Naive B cell (primary cell): Measurements from ENCODE around the gene DMAC2. TPM values are rescaled to one million over a fixed set of nuclear protein-coding genes. Genes with fewer than 3 reads are reported as not detected.
"Not testable (repeated sequence)": the region's sequence is repeated elsewhere in the genome, so short reads cannot be mapped to it uniquely, and the experiment has no call there.

Experiments
- ATAC-seq, 2 donors: fragments of 150-1000 bp; cut with Tn5 transposase; 2 replicates each; pipeline ENCODE4 v1.10.0; 2021; ENCODE audit warnings: low read depth in 2 of 2, mild to moderate bottlenecking in 2 of 2, moderate library complexity in 2 of 2
- DNase-seq: peaks from one replicate; pipeline ENCODE4 v3.0.0; 2022
- H3K27ac Mint-ChIP-seq, 6 donors: one replicate each; pipeline ENCODE4 v1.8.0; 2020 to 2022; ENCODE audit warnings: mild to moderate bottlenecking in 6 of 6, mixed read lengths in 6 of 6, moderate library complexity in 5 of 6, inconsistent platforms in 2 of 6
- H3K27me3 Mint-ChIP-seq, 3 donors: one replicate each; pipeline ENCODE4 v1.8.0; 2021 to 2022; ENCODE audit warnings: mixed read lengths in 3 of 3, mild to moderate bottlenecking in 1 of 3
- H3K36me3 Mint-ChIP-seq, 2 donors: one replicate each; pipeline ENCODE4 v1.8.0; 2020 to 2022; ENCODE audit warnings: mixed read lengths in 2 of 2, inconsistent platforms in 1 of 2, mild to moderate bottlenecking in 1 of 2
- H3K4me1 Mint-ChIP-seq, 3 donors: one replicate each; pipeline ENCODE4 v1.8.0; 2020 to 2022; ENCODE audit warnings: mixed read lengths in 3 of 3, inconsistent platforms in 1 of 3, mild to moderate bottlenecking in 1 of 3, moderate library complexity in 1 of 3
- H3K4me3 Mint-ChIP-seq, 8 donors: one replicate each; pipeline ENCODE4 v1.8.0; 2020 to 2022; ENCODE audit warnings: mild to moderate bottlenecking in 8 of 8, mixed read lengths in 8 of 8, moderate library complexity in 8 of 8, inconsistent platforms in 2 of 8
- H3K9me3 Mint-ChIP-seq, 7 donors: one replicate each; pipeline ENCODE4 v1.8.0; 2020 to 2022; ENCODE audit warnings: mixed read lengths in 7 of 7, mild to moderate bottlenecking in 5 of 7, inconsistent platforms in 2 of 7, moderate library complexity in 1 of 7
- polyA plus RNA-seq, 6 donors: library from polyadenylated mRNA; unstranded; fragments of 300-500 nt; fragmentation: Illumina TruSeq; gene quantifications; one replicate each; pipeline ENCODE4 v1.2.3, GENCODE V29; 2021; ENCODE audit warnings: low read depth in 6 of 6

Gene DMAC2
- polyA plus RNA-seq, 6 donors from 2014 or later = 47.0 to 67.1 (median 57.7) TPM

GRCh38 chr19:41435936-41436673 is 3.6 kb downstream of the DMAC2 start:
- peaks cover 6 to 29% (median 13%) of the 10 kb centered on the region in 3 donors for H3K4me1 Mint-ChIP-seq
- ATAC-seq = no peak
- peak overlapping the region in 1 of 8 donors; percentile 56 for H3K4me3 Mint-ChIP-seq
- H3K36me3 Mint-ChIP-seq = peaks cover 9 to 31% of the 10 kb centered on the region in 2 donors
- H3K27me3 Mint-ChIP-seq = no peaks in the 10 kb centered on the region
- no peak for DNase-seq
- H3K9me3 Mint-ChIP-seq = no peaks in the 10 kb centered on the region
- no peak overlapping the region for H3K27ac Mint-ChIP-seq

GRCh38 chr19:41435376-41435775 is 4.3 kb downstream of the DMAC2 start:
- not testable (repeated sequence) for H3K4me3 Mint-ChIP-seq, DNase-seq, H3K27me3 Mint-ChIP-seq, H3K9me3 Mint-ChIP-seq, H3K27ac Mint-ChIP-seq, ATAC-seq
- Mint-ChIP-seq H3K36me3 (peaks cover 12 to 31% of the 10 kb centered on the region in 2 donors), H3K4me1 (peaks cover 7 to 24% (median 8%) of the 10 kb centered on the region in 3 donors)

- H3K4me3 Mint-ChIP-seq = peak overlapping the region in 1 of 8 donors; percentile 59
- H3K36me3 Mint-ChIP-seq = peaks cover 12 to 31% of the 10 kb centered on the region in 2 donors
- peaks cover 7 to 22% (median 8%) of the 10 kb centered on the region in 3 donors for H3K4me1 Mint-ChIP-seq
- H3K27me3 Mint-ChIP-seq = no peaks in the 10 kb centered on the region
- H3K27ac Mint-ChIP-seq = peak overlapping the region in 2 of 6 donors; percentile 3 to 56
- ATAC-seq = no peak
- H3K9me3 Mint-ChIP-seq = no peaks in the 10 kb centered on the region
- no peak for DNase-seq
These were observed 5.3 kb downstream of the DMAC2 start for GRCh38 chr19:41434450-41434849.

GRCh38 chr19:41433171-41433570 is 6.5 kb downstream of the DMAC2 start:
- H3K4me1 Mint-ChIP-seq = peaks cover 12 to 22% (median 15%) of the 10 kb centered on the region in 3 donors
- no peaks in the 10 kb centered on the region for H3K27me3 Mint-ChIP-seq
- no peak for ATAC-seq
- H3K9me3 Mint-ChIP-seq = no peaks in the 10 kb centered on the region
- H3K4me3 Mint-ChIP-seq = no peak overlapping the region
- no peak overlapping the region for H3K27ac Mint-ChIP-seq
- H3K36me3 Mint-ChIP-seq = peaks cover 12 to 31% of the 10 kb centered on the region in 2 donors
- DNase-seq = no peak

- H3K27me3 Mint-ChIP-seq = no peaks in the 10 kb centered on the region
- no peaks in the 10 kb centered on the region for H3K9me3 Mint-ChIP-seq
- peaks cover 12 to 24% of the 10 kb centered on the region in 2 donors for H3K36me3 Mint-ChIP-seq
- no peak overlapping the region for H3K27ac Mint-ChIP-seq
- H3K4me3 Mint-ChIP-seq = no peak overlapping the region
- DNase-seq = no peak
- no peak for ATAC-seq
- H3K4me1 Mint-ChIP-seq = peaks cover 20 to 30% (median 21%) of the 10 kb centered on the region in 3 donors
These were observed 8.0 kb downstream of the DMAC2 start for GRCh38 chr19:41431426-41432386.

GRCh38 chr19:41430922-41431321 is 8.8 kb downstream of the DMAC2 start:
- Mint-ChIP-seq H3K27ac (peak overlapping the region in 1 of 6 donors; percentile 57), H3K27me3 (no peaks in the 10 kb centered on the region), H3K36me3 (peaks cover 12 to 24% of the 10 kb centered on the region in 2 donors), H3K4me3 (peak overlapping the region in 1 of 8 donors; percentile 57), H3K9me3 (no peaks in the 10 kb centered on the region), H3K4me1 (peaks cover 20 to 28% (median 21%) of the 10 kb centered on the region in 3 donors)
- ATAC-seq (no peak), DNase-seq (no peak)

GRCh38 chr19:41428481-41428859 is 11.2 kb downstream of the DMAC2 start:
- DNase-seq = no peak
- no peaks in the 10 kb centered on the region for H3K9me3 Mint-ChIP-seq
- H3K4me1 Mint-ChIP-seq = peaks cover 21 to 23% (median 21%) of the 10 kb centered on the region in 3 donors
- H3K27ac Mint-ChIP-seq = peak overlapping the region in 3 of 6 donors; percentile 81 to 82 (median 81)
- peaks cover 12 to 16% of the 10 kb centered on the region in 2 donors for H3K36me3 Mint-ChIP-seq
- H3K27me3 Mint-ChIP-seq = no peaks in the 10 kb centered on the region
- peak overlapping the region in 2 of 8 donors; percentile 16 to 66 for H3K4me3 Mint-ChIP-seq
- ATAC-seq = no peak

GRCh38 chr19:41427647-41428480 is 11.8 kb downstream of the DMAC2 start:
- H3K27ac Mint-ChIP-seq = peak overlapping the region in 4 of 6 donors; percentile 78 to 97 (median 81)
- ATAC-seq = peak; percentile 41 to 45
- H3K36me3 Mint-ChIP-seq = peaks cover 12 to 18% of the 10 kb centered on the region in 2 donors
- peak overlapping the region in 6 of 8 donors; percentile 20 to 71 (median 64) for H3K4me3 Mint-ChIP-seq
- H3K27me3 Mint-ChIP-seq = no peaks in the 10 kb centered on the region
- H3K4me1 Mint-ChIP-seq = peaks cover 21 to 23% (median 21%) of the 10 kb centered on the region in 3 donors
- H3K9me3 Mint-ChIP-seq = no peaks in the 10 kb centered on the region
- DNase-seq = no peak

GRCh38 chr19:41426952-41427646 is 12.6 kb downstream of the DMAC2 start, which contains the start of gene B3GNT8:
B3GNT8 (minus strand) TSS chr19:41427374; CDS start chr19:41426778, 596 bp downstream.
- H3K27me3 Mint-ChIP-seq = no peaks in the 10 kb centered on the region
- ATAC-seq (peak; percentile 20 to 39), DNase-seq (no peak)
- peak within 1 kb of the TSS in 5 of 6 donors; percentile 76 to 97 (median 81) for H3K27ac Mint-ChIP-seq
- peaks cover 20 to 21% (median 21%) of the 10 kb centered on the region in 3 donors for H3K4me1 Mint-ChIP-seq
- peak within 1 kb of the TSS in 7 of 8 donors; percentile 20 to 71 (median 61) for H3K4me3 Mint-ChIP-seq
- peaks cover 5 to 19% of the 10 kb centered on the region in 2 donors for H3K36me3 Mint-ChIP-seq
- no peaks in the 10 kb centered on the region for H3K9me3 Mint-ChIP-seq

- no peak overlapping the region for H3K27ac Mint-ChIP-seq
- H3K9me3 Mint-ChIP-seq = no peaks in the 10 kb centered on the region
- peaks cover 21 to 26% (median 21%) of the 10 kb centered on the region in 3 donors for H3K4me1 Mint-ChIP-seq
- H3K4me3 Mint-ChIP-seq = peak overlapping the region in 2 of 8 donors; percentile 20 to 29
- no peaks in the 10 kb centered on the region for H3K27me3 Mint-ChIP-seq
- DNase-seq = no peak
- peaks cover 4 to 19% of the 10 kb centered on the region in 2 donors for H3K36me3 Mint-ChIP-seq
- ATAC-seq = no peak
These were observed 13.4 kb downstream of the DMAC2 start for GRCh38 chr19:41426116-41426841.

GRCh38 chr19:41425174-41426115 is 14.3 kb downstream of the DMAC2 start:
- no peaks in the 10 kb centered on the region for H3K9me3 Mint-ChIP-seq
- peaks cover 0 to 24% of the 10 kb centered on the region in 2 donors for H3K36me3 Mint-ChIP-seq
- DNase-seq (no peak), ATAC-seq (no peak)
- H3K27ac Mint-ChIP-seq = peak overlapping the region in 1 of 6 donors; percentile 76
- H3K4me1 Mint-ChIP-seq = peaks cover 20 to 30% (median 21%) of the 10 kb centered on the region in 3 donors
- no peaks in the 10 kb centered on the region for H3K27me3 Mint-ChIP-seq
- no peak overlapping the region for H3K4me3 Mint-ChIP-seq
